ENCODE measurements around the gene WFDC5. TPM values are rescaled to one million over a fixed set of nuclear protein-coding genes. Genes with fewer than 3 reads are reported as not detected.

Gene WFDC5
- total and polyA plus RNA-seq, 2 experiments from 2014 or later, result not detected

DNA sequence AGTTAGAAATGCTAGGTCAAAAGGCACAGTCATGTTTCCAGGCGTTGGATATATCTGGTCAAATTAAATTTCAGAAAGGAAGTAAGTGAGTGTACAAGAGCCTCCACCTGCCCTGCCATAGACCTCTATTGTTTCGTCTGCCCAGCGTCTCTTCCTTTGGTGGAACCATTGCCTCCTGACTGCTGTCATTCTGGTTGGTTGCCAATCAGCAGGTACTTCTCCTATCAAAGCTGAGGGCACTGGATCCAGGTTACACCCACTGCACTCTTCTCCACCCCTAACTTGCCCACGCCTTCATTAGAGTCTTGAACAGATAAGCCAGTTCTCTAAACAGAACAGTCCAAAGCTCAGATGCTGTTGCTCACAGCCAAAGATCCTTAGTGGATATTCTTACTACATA, 2.6 kb upstream of the WFDC5 start (continued):
- TF ChIP-seq, protein P1, sequence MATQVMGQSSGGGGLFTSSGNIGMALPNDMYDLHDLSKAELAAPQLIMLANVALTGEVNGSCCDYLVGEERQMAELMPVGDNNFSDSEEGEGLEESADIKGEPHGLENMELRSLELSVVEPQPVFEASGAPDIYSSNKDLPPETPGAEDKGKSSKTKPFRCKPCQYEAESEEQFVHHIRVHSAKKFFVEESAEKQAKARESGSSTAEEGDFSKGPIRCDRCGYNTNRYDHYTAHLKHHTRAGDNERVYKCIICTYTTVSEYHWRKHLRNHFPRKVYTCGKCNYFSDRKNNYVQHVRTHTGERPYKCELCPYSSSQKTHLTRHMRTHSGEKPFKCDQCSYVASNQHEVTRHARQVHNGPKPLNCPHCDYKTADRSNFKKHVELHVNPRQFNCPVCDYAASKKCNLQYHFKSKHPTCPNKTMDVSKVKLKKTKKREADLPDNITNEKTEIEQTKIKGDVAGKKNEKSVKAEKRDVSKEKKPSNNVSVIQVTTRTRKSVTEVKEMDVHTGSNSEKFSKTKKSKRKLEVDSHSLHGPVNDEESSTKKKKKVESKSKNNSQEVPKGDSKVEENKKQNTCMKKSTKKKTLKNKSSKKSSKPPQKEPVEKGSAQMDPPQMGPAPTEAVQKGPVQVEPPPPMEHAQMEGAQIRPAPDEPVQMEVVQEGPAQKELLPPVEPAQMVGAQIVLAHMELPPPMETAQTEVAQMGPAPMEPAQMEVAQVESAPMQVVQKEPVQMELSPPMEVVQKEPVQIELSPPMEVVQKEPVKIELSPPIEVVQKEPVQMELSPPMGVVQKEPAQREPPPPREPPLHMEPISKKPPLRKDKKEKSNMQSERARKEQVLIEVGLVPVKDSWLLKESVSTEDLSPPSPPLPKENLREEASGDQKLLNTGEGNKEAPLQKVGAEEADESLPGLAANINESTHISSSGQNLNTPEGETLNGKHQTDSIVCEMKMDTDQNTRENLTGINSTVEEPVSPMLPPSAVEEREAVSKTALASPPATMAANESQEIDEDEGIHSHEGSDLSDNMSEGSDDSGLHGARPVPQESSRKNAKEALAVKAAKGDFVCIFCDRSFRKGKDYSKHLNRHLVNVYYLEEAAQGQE (IDR thresholded peaks at IDR 0.05; ENCODE audit: unreplicated experiment), result no peak

DNA sequence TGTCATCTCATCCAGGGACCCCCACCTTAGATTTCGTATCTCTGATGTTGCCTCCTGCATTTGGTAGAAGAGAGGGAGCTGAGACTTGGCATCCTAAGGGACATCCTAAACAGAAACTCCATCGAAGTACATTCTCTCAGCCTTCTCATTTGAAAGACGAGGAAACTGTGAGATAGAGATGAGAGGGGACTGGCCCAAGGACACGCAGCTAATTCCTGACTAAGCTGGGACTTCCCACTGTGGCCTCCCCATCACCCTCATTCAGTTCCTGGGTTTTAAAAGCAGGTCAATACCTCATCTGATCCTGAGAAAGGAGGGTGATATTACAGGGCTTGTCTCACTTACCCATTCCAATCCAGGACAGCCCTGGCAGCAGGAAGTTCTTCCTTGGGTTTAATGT, 855 bp upstream of the WFDC5 start:
- Histone ChIP-seq H3K27me3 (ENCODE audit: insufficient read depth) (no peaks in the 10 kb centered on the region), H3K79me2 (replicated peaks; ENCODE audit: insufficient read depth) (no peaks in the 10 kb centered on the region), H2AFZ (no peak overlapping the region), H3K4me3 (no peak overlapping the region), H3K4me1 (ENCODE audit: insufficient read depth) (peaks cover 4% of the 10 kb centered on the region; the same call in 1 of the 2 replicates), H3K27ac (ENCODE audit: low read depth) (no peak overlapping the region), H3K36me3 (ENCODE audit: insufficient read depth) (no peaks in the 10 kb centered on the region), H3K4me2 (no peak overlapping the region), H3K9me2 (ENCODE audit: insufficient read depth) (no peaks in the 10 kb centered on the region), H4K20me1 (replicated peaks; ENCODE audit: insufficient read depth) (no peaks in the 10 kb centered on the region), H3F3A (replicated peaks; ENCODE audit: low read depth) (no peaks in the 10 kb centered on the region)
- DNase-seq (ENCODE audit: low spot score), result no peak
- Mint-ChIP-seq H3K9me3 (no peaks in the 10 kb centered on the region), H3K27ac (no peak overlapping the region), H3K27me3 (ENCODE audit: insufficient read depth, low read depth, poor library complexity) (peaks cover 3% of the 10 kb centered on the region), H3K36me3 (ENCODE audit: low read depth) (no peaks in the 10 kb centered on the region), H3K4me3 (no peak overlapping the region), H3K4me1 (peaks cover 10% of the 10 kb centered on the region; the same call in 2 of the 3 replicates)
- TF ChIP-seq CREB1 (CRISPR knock-in tag; IDR thresholded peaks at IDR 0.05; ENCODE audit: low read depth), result no peak
- no peak for TF ChIP-seq STAT1 (IDR thresholded peaks at IDR 0.05; ENCODE audit: unreplicated experiment)
- TF ChIP-seq POLR2AphosphoS5 (IDR thresholded peaks at IDR 0.05; ENCODE audit: low read depth), result no peak
- no peak for TF ChIP-seq EZH2phosphoT487 (IDR thresholded peaks at IDR 0.05; ENCODE audit: unreplicated experiment)
- TF ChIP-seq ZNF114 (CRISPR knock-in tag; IDR thresholded peaks at IDR 0.05), result no peak
- TF ChIP-seq NANOG (IDR thresholded peaks at IDR 0.05; ENCODE audit: borderline replicate concordance), result no peak
- TF ChIP-seq ZNF331 (CRISPR knock-in tag; IDR thresholded peaks at IDR 0.05; ENCODE audit: low read depth), result no peak
- TF ChIP-seq EZH2 (IDR thresholded peaks at IDR 0.05; ENCODE audit: low read depth, unreplicated experiment), result no peak
- TF ChIP-seq, protein P2, sequence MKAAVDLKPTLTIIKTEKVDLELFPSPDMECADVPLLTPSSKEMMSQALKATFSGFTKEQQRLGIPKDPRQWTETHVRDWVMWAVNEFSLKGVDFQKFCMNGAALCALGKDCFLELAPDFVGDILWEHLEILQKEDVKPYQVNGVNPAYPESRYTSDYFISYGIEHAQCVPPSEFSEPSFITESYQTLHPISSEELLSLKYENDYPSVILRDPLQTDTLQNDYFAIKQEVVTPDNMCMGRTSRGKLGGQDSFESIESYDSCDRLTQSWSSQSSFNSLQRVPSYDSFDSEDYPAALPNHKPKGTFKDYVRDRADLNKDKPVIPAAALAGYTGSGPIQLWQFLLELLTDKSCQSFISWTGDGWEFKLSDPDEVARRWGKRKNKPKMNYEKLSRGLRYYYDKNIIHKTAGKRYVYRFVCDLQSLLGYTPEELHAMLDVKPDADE (IDR thresholded peaks at IDR 0.05), result no peak
- TF ChIP-seq, protein P3, sequence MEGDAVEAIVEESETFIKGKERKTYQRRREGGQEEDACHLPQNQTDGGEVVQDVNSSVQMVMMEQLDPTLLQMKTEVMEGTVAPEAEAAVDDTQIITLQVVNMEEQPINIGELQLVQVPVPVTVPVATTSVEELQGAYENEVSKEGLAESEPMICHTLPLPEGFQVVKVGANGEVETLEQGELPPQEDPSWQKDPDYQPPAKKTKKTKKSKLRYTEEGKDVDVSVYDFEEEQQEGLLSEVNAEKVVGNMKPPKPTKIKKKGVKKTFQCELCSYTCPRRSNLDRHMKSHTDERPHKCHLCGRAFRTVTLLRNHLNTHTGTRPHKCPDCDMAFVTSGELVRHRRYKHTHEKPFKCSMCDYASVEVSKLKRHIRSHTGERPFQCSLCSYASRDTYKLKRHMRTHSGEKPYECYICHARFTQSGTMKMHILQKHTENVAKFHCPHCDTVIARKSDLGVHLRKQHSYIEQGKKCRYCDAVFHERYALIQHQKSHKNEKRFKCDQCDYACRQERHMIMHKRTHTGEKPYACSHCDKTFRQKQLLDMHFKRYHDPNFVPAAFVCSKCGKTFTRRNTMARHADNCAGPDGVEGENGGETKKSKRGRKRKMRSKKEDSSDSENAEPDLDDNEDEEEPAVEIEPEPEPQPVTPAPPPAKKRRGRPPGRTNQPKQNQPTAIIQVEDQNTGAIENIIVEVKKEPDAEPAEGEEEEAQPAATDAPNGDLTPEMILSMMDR (conservative IDR thresholded peaks at IDR 0.05; ENCODE audit: low read depth in 2 of 2), result no peak
- no peak for ATAC-seq
